ENCODE measurements around the gene PLEKHG1. TPM values are rescaled to one million over a fixed set of nuclear protein-coding genes. Genes with fewer than 3 reads are reported as not detected.

The PLEKHG1 gene
- total and polyA plus RNA-seq, 2 of the 13 experiments (the other 11 are each of a cell fraction or from before 2014, with no cell fraction given), result 0.03 to 0.04 TPM

- TF ChIP-seq KIAA2018 (CRISPR knock-in tag; IDR thresholded peaks at IDR 0.05; ENCODE audit: borderline replicate concordance), result no peak
- TF ChIP-seq E2F2 (CRISPR knock-in tag; IDR thresholded peaks at IDR 0.05; ENCODE audit: borderline replicate concordance), result no peak
- TF ChIP-seq NBN (conservative IDR thresholded peaks at IDR 0.05), result no peak
- no peak for TF ChIP-seq ATF5 (CRISPR knock-in tag; IDR thresholded peaks at IDR 0.05; ENCODE audit: low read depth)
- no peak for TF ChIP-seq ZNF333 (CRISPR knock-in tag; IDR thresholded peaks at IDR 0.05; ENCODE audit: borderline replicate concordance)
- TF ChIP-seq HDAC2 (CRISPR knock-in tag; IDR thresholded peaks at IDR 0.05), result no peak
- no peak for TF ChIP-seq ATRX (CRISPR knock-in tag; IDR thresholded peaks at IDR 0.05; ENCODE audit: borderline replicate concordance)
- TF ChIP-seq PTBP1 (IDR thresholded peaks at IDR 0.05; ENCODE audit: low read depth, low read length, poor library complexity, severe bottlenecking), result no peak
- TF ChIP-seq MIER3 (CRISPR knock-in tag; IDR thresholded peaks at IDR 0.05; ENCODE audit: borderline replicate concordance), result no peak
- TF ChIP-seq ZNF143 (CRISPR knock-in tag; IDR thresholded peaks at IDR 0.05), result no peak
- no peak for TF ChIP-seq ZNF263 (CRISPR knock-in tag; IDR thresholded peaks at IDR 0.05)
- no peak for TF ChIP-seq TBP (CRISPR knock-in tag; IDR thresholded peaks at IDR 0.05)
- no peak for TF ChIP-seq PATZ1 (CRISPR knock-in tag; IDR thresholded peaks at IDR 0.05)
- no peak for TF ChIP-seq ZNF382 (CRISPR knock-in tag; IDR thresholded peaks at IDR 0.05; ENCODE audit: borderline replicate concordance)
- TF ChIP-seq LCORL (IDR thresholded peaks at IDR 0.05), result no peak
- no peak for TF ChIP-seq LCORL (CRISPR knock-in tag; IDR thresholded peaks at IDR 0.05)
These were observed 39.1 kb downstream of the PLEKHG1 start (continued) for GRCh38 chr6:150638765-150639164.

Measured in HepG2 (cell line).